ENCODE results near the gene GOLGA6A.

DNA sequence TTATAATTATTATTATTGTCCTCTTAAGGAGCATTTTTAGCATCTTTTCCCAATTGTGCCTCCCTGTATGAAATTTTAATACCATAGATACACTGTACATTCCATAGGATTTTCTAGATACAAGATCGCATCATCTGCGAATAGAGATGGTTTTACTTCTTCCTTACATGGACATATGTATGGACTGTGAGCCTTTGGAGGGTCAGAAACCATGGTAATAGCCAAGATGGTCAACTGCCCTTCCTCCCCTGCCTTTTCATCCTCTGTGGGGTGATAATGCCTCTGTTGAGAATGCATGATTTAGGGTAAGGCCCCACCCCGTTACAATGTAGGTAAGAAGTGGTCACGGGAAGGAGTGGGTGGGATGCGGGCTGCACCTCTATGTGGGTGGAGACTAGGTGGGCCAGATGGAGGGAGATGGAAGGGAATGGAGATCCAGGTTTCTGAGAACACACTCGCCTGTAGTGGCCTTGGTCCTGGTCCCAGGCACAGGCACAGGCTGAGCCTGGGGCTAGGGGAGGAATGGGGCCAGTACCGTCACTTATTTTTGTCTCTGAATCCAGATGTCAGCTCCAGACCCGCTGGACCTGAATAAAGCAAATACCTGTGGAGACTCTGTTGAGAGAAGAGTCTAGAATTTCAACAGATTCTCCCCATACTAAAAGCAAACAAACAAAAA is 31.7 kb downstream of the GOLGA6A start:
- TF ChIP-seq, protein P1, sequence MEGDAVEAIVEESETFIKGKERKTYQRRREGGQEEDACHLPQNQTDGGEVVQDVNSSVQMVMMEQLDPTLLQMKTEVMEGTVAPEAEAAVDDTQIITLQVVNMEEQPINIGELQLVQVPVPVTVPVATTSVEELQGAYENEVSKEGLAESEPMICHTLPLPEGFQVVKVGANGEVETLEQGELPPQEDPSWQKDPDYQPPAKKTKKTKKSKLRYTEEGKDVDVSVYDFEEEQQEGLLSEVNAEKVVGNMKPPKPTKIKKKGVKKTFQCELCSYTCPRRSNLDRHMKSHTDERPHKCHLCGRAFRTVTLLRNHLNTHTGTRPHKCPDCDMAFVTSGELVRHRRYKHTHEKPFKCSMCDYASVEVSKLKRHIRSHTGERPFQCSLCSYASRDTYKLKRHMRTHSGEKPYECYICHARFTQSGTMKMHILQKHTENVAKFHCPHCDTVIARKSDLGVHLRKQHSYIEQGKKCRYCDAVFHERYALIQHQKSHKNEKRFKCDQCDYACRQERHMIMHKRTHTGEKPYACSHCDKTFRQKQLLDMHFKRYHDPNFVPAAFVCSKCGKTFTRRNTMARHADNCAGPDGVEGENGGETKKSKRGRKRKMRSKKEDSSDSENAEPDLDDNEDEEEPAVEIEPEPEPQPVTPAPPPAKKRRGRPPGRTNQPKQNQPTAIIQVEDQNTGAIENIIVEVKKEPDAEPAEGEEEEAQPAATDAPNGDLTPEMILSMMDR (conservative IDR thresholded peaks at IDR 0.05), result no peak
- no peak for TF ChIP-seq ZFX (IDR thresholded peaks at IDR 0.05)

All from C4-2B (cell line).